GM12873 (cell line): Measurements from ENCODE around the gene ERH.

Source experiments
- TF ChIP-seq, protein P1 (sequence below): IDR thresholded peaks from 2 replicates; pipeline ENCODE4 v1.5.1; 2012; ENCODE audit warnings: low read depth, mild to moderate bottlenecking, moderate library complexity, low read length, control low read depth; ENCODE audit not compliant: insufficient read depth; ENCODE audit errors: missing control alignments

Gene ERH

DNA sequence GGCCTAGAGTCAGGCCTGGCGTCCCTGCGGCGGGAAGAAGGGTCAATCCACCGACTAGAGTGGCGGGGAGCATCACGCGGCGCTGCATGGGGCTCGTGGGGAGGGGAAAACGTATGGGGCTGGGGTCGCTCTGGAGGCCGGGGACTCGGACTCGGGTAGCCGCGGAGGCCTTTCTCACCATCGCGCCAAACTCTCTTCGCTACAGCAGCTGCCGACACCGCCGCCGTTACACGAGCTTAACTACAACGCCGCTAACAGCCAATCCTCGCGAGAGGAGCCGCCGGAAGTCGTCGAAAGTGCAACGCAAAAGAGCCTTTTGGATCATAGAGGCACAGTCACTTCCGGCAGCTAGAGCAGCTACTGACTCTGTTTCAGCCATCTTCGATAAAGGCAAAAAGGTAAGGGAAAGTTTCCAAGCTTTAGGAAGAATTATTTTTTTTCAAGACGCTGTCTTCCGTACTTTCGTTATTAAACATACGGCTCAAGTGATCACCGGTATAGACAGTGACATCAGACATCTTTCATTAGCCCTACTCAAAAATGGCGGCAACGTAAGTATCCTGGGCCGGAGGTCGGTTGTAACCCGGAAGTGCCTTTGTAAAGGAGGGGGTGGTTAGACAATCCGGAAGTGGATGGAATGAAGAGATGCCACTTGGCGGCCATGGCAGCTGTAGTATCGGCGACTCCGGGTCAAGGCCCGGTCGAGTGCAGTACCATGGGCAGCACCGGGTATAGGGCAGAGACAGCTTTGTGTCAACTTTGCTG is at the start of gene ERH, which contains the start of gene SLC39A9:
Gene ERH, minus strand, starts transcription at position 247 of the 765 bp plus-strand sequence. Its CDS starts 66 bp downstream, at position 181.
Gene SLC39A9, plus strand, starts transcription at position 640 of the 765 bp plus-strand sequence. CDS start 678 bp downstream, outside the sequence.
- TF ChIP-seq, protein P1, sequence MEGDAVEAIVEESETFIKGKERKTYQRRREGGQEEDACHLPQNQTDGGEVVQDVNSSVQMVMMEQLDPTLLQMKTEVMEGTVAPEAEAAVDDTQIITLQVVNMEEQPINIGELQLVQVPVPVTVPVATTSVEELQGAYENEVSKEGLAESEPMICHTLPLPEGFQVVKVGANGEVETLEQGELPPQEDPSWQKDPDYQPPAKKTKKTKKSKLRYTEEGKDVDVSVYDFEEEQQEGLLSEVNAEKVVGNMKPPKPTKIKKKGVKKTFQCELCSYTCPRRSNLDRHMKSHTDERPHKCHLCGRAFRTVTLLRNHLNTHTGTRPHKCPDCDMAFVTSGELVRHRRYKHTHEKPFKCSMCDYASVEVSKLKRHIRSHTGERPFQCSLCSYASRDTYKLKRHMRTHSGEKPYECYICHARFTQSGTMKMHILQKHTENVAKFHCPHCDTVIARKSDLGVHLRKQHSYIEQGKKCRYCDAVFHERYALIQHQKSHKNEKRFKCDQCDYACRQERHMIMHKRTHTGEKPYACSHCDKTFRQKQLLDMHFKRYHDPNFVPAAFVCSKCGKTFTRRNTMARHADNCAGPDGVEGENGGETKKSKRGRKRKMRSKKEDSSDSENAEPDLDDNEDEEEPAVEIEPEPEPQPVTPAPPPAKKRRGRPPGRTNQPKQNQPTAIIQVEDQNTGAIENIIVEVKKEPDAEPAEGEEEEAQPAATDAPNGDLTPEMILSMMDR: no peak

DNA sequence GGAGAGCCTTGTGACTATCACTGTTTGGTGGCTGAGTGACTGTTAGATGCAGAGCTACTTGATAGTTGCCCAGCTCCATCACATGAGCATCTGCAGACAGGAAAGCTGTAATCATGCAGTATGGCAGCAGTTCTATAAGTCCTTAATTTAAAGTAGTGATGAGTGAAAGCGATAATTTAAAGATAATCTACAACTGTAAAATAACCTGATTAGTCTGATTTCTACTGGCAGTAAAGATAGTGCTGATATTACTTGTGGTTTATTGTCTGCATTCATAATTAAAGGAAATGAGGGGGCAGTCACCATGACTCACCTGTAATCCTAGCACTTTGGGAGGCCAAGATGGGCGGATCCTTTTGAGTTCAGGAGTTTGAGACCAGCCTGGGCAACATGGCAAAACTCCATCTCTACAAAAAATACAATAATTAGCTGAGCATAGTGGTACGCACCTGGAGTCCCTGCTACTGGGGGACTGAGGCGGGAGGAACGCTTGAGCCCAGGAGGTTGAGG is 45.3 kb upstream of the ERH start:
- TF ChIP-seq, protein P1: no peak

DNA sequence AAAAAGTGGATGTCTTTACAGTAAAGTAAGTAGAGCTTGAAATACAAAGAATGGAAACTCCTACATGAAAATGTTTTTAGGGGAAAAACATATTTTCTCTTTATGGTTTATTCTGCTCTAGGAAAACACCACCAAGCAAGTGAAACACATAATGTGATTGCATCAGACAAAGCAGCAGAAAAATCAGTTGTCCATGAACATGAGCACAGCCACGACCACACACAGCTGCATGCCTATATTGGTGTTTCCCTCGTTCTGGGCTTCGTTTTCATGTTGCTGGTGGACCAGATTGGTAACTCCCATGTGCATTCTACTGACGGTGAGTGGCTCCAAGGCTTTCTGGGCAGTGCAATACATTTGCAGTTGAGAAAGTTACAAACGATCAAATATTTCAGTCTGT is 43.8 kb upstream of the ERH start:
- TF ChIP-seq, protein P1: no peak

DNA sequence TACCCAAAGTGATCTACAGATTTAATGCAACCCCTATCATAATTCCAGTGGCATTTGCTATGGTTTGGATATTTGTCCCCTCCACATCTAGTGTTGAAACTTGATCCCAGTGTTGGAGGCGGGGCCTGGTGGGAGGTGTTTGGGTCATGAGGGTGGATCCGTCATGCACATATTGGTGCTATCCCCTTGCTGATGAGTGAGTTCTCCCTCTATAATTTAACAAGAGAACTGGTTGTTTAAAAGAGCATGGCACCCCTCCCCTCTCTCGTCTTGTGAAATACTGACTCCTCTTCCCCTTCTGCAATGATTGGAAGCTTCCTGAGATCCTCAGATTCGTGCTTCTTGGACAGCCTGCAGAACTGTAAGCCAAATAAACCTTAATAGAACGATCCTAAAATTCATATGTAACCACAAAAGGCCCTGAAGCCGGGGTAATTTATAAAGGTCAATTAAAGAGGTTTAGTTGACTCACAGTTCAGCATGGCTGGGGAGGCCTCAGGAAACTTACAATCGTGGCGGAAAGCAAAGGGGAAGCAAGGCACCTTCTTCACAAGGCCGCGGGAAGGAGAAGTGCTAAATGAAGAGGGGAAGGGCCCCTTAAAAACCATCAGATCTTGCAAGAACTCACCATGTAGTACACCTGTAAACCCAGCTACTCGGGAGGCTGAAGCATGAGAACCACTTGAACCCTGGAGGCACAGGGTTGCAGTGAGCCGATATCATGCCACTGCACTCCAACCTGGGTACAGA is 41.6 kb upstream of the ERH start:
- TF ChIP-seq, protein P1: no peak

DNA sequence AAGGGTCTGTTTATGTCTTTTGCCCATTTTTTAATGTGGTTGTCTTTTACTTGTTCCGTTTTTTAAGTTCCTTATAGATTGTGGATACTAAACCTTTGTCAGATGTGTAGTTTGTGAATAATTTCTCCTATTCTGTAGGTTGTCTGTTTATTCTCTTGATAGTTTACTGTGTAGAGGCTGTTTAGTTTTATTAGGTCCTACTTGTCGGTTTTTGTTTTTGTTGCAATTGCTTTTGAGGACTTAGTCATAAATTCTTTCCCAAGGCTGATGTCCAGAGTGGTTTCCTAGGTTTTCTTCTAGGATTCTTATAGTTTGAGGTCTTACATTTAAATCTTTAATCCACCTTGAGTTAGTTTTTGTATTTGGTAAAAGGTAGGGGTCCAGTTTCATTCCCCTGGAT is 34.3 kb upstream of the ERH start:
- TF ChIP-seq, protein P1: no peak

DNA sequence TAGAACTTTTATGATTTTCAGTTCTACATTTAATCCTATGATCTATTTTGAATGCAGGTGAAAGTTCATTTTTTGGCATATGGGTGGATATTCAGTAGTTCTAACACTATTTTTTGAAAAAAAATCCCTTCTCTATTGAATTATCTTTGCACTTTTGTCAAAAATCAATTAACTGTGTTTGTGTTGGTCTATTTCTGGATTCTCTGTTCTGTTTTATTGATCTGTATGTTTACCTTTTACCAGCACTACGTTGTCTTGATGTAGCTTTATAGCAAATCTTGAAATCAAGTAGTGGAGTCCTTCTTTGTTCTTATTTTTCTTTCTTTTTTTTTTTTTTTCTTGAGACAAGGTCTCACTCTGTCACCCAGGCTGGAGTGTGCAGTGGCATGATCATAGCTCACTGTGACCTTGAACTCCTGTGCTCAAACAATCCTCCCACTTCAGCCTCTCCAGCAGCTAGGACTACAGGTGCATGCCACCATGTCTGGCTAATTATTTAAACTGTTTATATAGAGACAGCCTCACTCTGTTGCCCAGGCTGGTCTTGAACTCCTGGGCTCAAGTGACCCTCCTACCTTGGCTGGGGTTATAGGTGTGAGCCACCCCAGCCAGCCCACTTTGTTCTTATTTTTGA is 32.3 kb upstream of the ERH start:
- TF ChIP-seq, protein P1: no peak

DNA sequence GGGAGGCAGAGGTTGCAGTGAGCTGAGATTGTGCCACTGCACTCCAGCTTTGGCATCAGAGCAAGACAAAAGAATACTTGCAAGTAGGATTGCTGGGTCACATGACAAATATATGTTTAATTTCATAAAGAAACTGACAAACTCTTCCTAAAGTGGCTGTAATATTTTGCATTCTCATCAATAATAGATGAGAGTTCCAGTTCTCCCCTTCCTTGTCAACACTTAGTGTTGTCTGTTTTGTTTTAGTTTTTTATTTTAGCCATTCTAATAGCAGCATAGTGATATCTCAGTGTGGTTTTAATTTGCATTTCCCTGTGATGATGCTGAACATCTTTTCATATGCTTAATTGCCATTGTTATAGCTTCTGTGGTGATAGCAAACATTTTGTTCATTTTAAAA is 31.5 kb upstream of the ERH start:
- TF ChIP-seq, protein P1: no peak
